Cardiac muscle cell (in vitro differentiated cells and primary cell): Measurements from ENCODE around the gene IFI44. TPM values are rescaled to one million over a fixed set of nuclear protein-coding genes. Genes with fewer than 3 reads are reported as not detected.

Experiments
- DNase-seq, 2 donors: peaks; one replicate each; pipeline versions ENCODE4 v3.0.0 to v3.0.0-alpha.2; 2010 to 2017; ENCODE audit warnings: low read depth in 1 of 2, low spot score in 1 of 2
- H3K27ac ChIP-seq: fragments of 200-600 bp; sonication (generic); 2 replicates; pipeline ENCODE4 v1.5.1; 2016
- H3K27me3 ChIP-seq: fragments of 200-600 bp; sonication (generic); 2 replicates; pipeline ENCODE4 v1.6.0; 2016; ENCODE audit warnings: control low read depth
- H3K36me3 ChIP-seq: fragments of 200-600 bp; sonication (generic); 2 replicates; pipeline ENCODE4 v1.5.1; 2016; ENCODE audit warnings: control low read depth
- H3K4me1 ChIP-seq: fragments of 200-600 bp; sonication (generic); 2 replicates; pipeline ENCODE4 v1.8.1; 2017; ENCODE audit warnings: low read depth, mild to moderate bottlenecking, mixed run types
- H3K4me3 ChIP-seq: fragments of 200-600 bp; sonication (generic); 2 replicates; pipeline ENCODE4 v1.5.1; 2016; ENCODE audit warnings: mild to moderate bottlenecking
- H3K9me3 ChIP-seq: fragments of 200-600 bp; sonication (generic); 2 replicates; pipeline ENCODE4 v1.5.1; 2017; ENCODE audit warnings: low read depth, mild to moderate bottlenecking, control low read depth
- polyA plus RNA-seq: library from polyadenylated mRNA; unstranded; fragments of >200 nt; fragmentation: Nextera tagmentation; extraction: Ambion mirVana; gene quantifications from 2 replicates; pipeline ENCODE4 v1.2.1, GENCODE V29; 2016
- total RNA-seq: library from RNA; depleted of rRNA; stranded (reverse); fragments of >200 nt; gene quantifications from 2 replicates; pipeline ENCODE4 v1.2.3, GENCODE V29; 2016
- TF ChIP-seq, protein P1 (sequence below): IDR thresholded peaks from 2 replicates; pipeline ENCODE4 v1.5.1; 2012; ENCODE audit warnings: low read depth, mild to moderate bottlenecking, low read length

Gene IFI44
- total and polyA plus RNA-seq, 2 experiments from 2014 or later: not detected

DNA sequence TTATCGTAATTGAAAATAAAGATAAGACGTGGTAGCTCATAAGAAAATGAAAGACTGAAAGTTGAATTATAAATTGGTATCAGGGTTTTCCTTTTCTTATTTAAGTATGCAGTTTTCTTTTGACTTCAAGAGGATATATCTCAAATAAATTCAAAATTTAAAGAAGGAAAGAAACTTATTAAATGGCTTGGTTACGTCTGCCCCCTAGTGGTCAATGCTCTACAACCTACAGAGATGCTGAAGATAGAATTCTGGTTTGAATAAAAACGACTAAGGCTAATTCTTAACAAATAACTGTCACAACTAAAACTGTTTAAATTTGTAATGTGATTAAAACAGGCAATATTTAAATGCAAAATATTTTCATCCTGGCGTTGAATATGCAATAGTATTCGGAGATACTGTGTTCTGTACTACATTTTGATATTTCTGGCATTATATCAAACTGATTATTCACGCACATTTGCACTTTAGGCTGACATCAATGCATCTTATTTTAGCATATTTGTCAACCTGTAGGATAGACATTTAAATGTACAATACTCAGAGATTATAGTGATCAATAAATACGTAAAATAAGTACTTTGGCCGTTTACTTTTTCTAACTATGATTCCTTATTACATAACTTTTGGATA, 26.8 kb downstream of the IFI44 start:
- H3K9me3 ChIP-seq: no peaks in the 10 kb centered on the region
- H3K27me3 ChIP-seq: no peaks in the 10 kb centered on the region
- H3K4me3 ChIP-seq: no peak overlapping the region
- no peak overlapping the region for H3K27ac ChIP-seq
- no peaks in the 10 kb centered on the region for H3K4me1 ChIP-seq
- TF ChIP-seq, protein P1, sequence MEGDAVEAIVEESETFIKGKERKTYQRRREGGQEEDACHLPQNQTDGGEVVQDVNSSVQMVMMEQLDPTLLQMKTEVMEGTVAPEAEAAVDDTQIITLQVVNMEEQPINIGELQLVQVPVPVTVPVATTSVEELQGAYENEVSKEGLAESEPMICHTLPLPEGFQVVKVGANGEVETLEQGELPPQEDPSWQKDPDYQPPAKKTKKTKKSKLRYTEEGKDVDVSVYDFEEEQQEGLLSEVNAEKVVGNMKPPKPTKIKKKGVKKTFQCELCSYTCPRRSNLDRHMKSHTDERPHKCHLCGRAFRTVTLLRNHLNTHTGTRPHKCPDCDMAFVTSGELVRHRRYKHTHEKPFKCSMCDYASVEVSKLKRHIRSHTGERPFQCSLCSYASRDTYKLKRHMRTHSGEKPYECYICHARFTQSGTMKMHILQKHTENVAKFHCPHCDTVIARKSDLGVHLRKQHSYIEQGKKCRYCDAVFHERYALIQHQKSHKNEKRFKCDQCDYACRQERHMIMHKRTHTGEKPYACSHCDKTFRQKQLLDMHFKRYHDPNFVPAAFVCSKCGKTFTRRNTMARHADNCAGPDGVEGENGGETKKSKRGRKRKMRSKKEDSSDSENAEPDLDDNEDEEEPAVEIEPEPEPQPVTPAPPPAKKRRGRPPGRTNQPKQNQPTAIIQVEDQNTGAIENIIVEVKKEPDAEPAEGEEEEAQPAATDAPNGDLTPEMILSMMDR: peak; percentile 70
- peak; percentile 82 to 86 for DNase-seq
- no peaks in the 10 kb centered on the region for H3K36me3 ChIP-seq

DNA sequence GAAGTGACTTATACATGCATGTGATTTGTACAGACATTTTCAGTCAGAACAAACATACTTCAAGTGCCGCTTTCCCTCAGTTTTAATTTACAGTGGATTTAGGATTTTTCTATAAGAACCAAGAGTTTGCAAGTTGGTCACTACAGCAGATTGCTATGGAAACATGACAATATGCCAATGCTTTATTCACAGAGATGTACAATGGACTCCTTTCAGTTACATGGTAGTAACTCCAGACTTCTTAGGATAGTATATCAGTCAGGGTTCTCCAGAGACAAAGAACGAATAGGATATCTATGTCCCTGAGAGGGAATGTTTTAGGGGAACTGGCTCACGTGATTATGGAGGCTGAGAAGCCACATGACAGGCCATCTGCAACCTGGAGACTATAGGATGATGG, 27.4 kb downstream of the IFI44 start:
- no peaks in the 10 kb centered on the region for H3K36me3 ChIP-seq

GRCh38 chr1:78677788-78678187, 28.2 kb downstream of the IFI44 start:
- DNase-seq: no peak
- no peaks in the 10 kb centered on the region for H3K4me1 ChIP-seq
- TF ChIP-seq, protein P1: no peak
- H3K27me3 ChIP-seq: no peaks in the 10 kb centered on the region
- H3K36me3 ChIP-seq: no peaks in the 10 kb centered on the region
- H3K9me3 ChIP-seq: no peaks in the 10 kb centered on the region
- H3K27ac ChIP-seq: no peak overlapping the region
- H3K4me3 ChIP-seq: no peak overlapping the region

More for the DNA sequence above, 27.4 kb downstream of the IFI44 start:
- TF ChIP-seq, protein P1: no peak
- H3K4me1 ChIP-seq: no peaks in the 10 kb centered on the region
- no peaks in the 10 kb centered on the region for H3K27me3 ChIP-seq
- DNase-seq: no peak
- H3K27ac ChIP-seq: no peak overlapping the region
- no peaks in the 10 kb centered on the region for H3K9me3 ChIP-seq
- H3K4me3 ChIP-seq: no peak overlapping the region

- no peaks in the 10 kb centered on the region for H3K9me3 ChIP-seq
- TF ChIP-seq, protein P1: no peak
- H3K4me1 ChIP-seq: no peaks in the 10 kb centered on the region
- H3K27me3 ChIP-seq: no peaks in the 10 kb centered on the region
- no peak overlapping the region for H3K4me3 ChIP-seq
- DNase-seq: no peak
- no peak overlapping the region for H3K27ac ChIP-seq
- H3K36me3 ChIP-seq: no peaks in the 10 kb centered on the region
Observed at GRCh38 chr1:78678324-78678723, 28.7 kb downstream of the IFI44 start.

DNA sequence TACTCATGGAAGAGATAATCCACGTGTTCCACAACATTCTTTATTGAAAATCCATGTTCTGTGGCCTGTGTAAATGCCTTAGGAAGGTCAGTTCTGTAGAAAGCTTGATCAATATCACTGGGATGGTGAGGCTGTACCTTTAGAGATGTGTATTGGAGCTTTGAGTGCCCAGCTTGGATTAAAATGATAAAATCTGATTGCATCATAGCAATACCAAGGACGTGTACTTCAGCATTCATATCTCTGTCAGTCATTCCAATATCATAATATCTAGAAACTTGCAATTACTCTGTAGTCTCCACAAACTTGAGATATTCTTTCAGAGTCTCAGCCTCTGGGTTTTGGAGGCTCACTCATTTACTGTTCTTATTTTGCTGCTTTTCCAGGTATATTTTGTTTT, 31.6 kb downstream of the IFI44 start:
- Histone ChIP-seq H3K36me3 (no peaks in the 10 kb centered on the region), H3K27ac (no peak overlapping the region), H3K27me3 (no peaks in the 10 kb centered on the region), H3K4me1 (no peaks in the 10 kb centered on the region), H3K9me3 (no peaks in the 10 kb centered on the region), H3K4me3 (no peak overlapping the region)
- DNase-seq: no peak
- TF ChIP-seq, protein P1: no peak

GRCh38 chr1:78682496-78682895, 32.9 kb downstream of the IFI44 start:
- TF ChIP-seq, protein P1: no peak
- Histone ChIP-seq H3K36me3 (no peaks in the 10 kb centered on the region), H3K27ac (no peak overlapping the region), H3K4me1 (no peaks in the 10 kb centered on the region), H3K4me3 (no peak overlapping the region), H3K27me3 (no peaks in the 10 kb centered on the region), H3K9me3 (no peaks in the 10 kb centered on the region)
- no peak for DNase-seq
